Keratinocyte (primary cell): ENCODE results near the gene KANSL1. TPM values are rescaled to one million over a fixed set of nuclear protein-coding genes. Genes with fewer than 3 reads are reported as not detected.
A peak's percentile ranks its signal among the peaks of the same experiment; 100 is the strongest.

Experiments used
- DNase-seq: peaks from one replicate; pipeline ENCODE4 v3.0.0-alpha.2; 2011; ENCODE audit warnings: low read depth, missing footprints, low spot score
- FAIRE-seq: peaks from 2 replicates; lab custom pipeline; 2011; peaks lifted over from hg19 to GRCh38; lab: Jason Lieb, UNC
- H2AFZ ChIP-seq: 2 replicates; pipeline ENCODE4 v1.6.0; 2012; ENCODE audit warnings: low read length, control low read depth, inconsistent platforms; ENCODE audit not compliant: control insufficient read depth
- H3K27ac ChIP-seq: 2 replicates; pipeline ENCODE4 v1.5.1; 2011; ENCODE audit warnings: low read length; ENCODE audit not compliant: control insufficient read depth, insufficient read depth
- H3K27me3 ChIP-seq: 3 replicates; pipeline ENCODE4 v1.6.0; 2011; ENCODE audit warnings: low read length; ENCODE audit not compliant: control insufficient read depth, insufficient read depth; ENCODE audit errors: extremely low read depth
- H3K36me3 ChIP-seq, 2 experiments: 2 replicates in 1 of 2; 3 replicates in 1 of 2; pipeline ENCODE4 v1.5.1; 2011; ENCODE audit warnings: low read length in 2 of 2, mild to moderate bottlenecking in 1 of 2; ENCODE audit not compliant: control insufficient read depth in 2 of 2, insufficient read depth in 2 of 2; ENCODE audit errors: extremely low read depth in 1 of 2
- H3K4me1 ChIP-seq: 3 replicates; pipeline ENCODE4 v1.5.1; 2011; ENCODE audit warnings: low read length; ENCODE audit not compliant: control insufficient read depth, insufficient read depth; ENCODE audit errors: extremely low read depth
- H3K4me2 ChIP-seq: 3 replicates; pipeline ENCODE4 v1.6.0; 2011; ENCODE audit warnings: low read depth, low read length; ENCODE audit not compliant: control insufficient read depth, insufficient read depth; ENCODE audit errors: extremely low read depth
- H3K4me3 ChIP-seq, 3 experiments: fragments of 200-600 bp in 1 of 3; sonication (generic) in 1 of 3; 2 replicates in 2 of 3; 3 replicates in 1 of 3; pipeline ENCODE4 v1.5.1; 2011 to 2016; ENCODE audit warnings: low read length in 3 of 3, mild to moderate bottlenecking in 3 of 3, control low read depth in 2 of 3, inconsistent platforms in 1 of 3, low read depth in 1 of 3, mixed read lengths in 1 of 3, mixed run types in 1 of 3, moderate library complexity in 1 of 3; ENCODE audit not compliant: control insufficient read depth in 2 of 3, insufficient read depth in 2 of 3; ENCODE audit errors: extremely low read depth in 1 of 3
- H3K79me2 ChIP-seq: 2 replicates; pipeline ENCODE4 v1.6.0; 2012; ENCODE audit warnings: low read length; ENCODE audit not compliant: control insufficient read depth, insufficient read depth
- H3K9ac ChIP-seq: 3 replicates; pipeline ENCODE4 v1.6.0; 2011; ENCODE audit warnings: low read length; ENCODE audit not compliant: control insufficient read depth, insufficient read depth; ENCODE audit errors: extremely low read depth
- H3K9me1 ChIP-seq: 3 replicates; pipeline ENCODE4 v1.6.0; 2011; ENCODE audit warnings: low read length; ENCODE audit not compliant: control insufficient read depth, insufficient read depth; ENCODE audit errors: extremely low read depth
- H3K9me3 ChIP-seq: 2 replicates; pipeline ENCODE4 v1.5.1; 2012; ENCODE audit warnings: low read depth, low read length; ENCODE audit not compliant: control insufficient read depth
- H4K20me1 ChIP-seq: 3 replicates; pipeline ENCODE4 v1.6.0; 2011; ENCODE audit warnings: low read length; ENCODE audit not compliant: control insufficient read depth, insufficient read depth; ENCODE audit errors: extremely low read depth
- CTCF ChIP-seq, 3 experiments: IDR thresholded peaks in 1 of 3; conservative IDR thresholded peaks in 1 of 3; optimal IDR thresholded peaks in 1 of 3; 2 replicates in 2 of 3; 3 replicates in 1 of 3; pipeline versions ENCODE3 to v1.5.1; 2011; ENCODE audit warnings: low read length in 3 of 3, mild to moderate bottlenecking in 3 of 3, moderate library complexity in 2 of 3, control low read depth in 1 of 3, inconsistent platforms in 1 of 3; ENCODE audit not compliant: insufficient read depth in 2 of 3; ENCODE audit errors: extremely low read depth in 1 of 3
- EZH2 ChIP-seq: IDR thresholded peaks from one replicate; pipeline ENCODE4 v1.6.1; 2012; ENCODE audit warnings: inconsistent platforms, mild to moderate bottlenecking, low read length, moderate library complexity
- dilution Hi-C: fragments of 300-500 bp; cut with MboI; formaldehyde crosslinking; loops from one replicate; pipeline ENCODE4 v1.7.0; 2020; ENCODE audit warnings: low sequenced_read_pairs; ENCODE audit not compliant: extremely low pct_ligation_motif_present
- polyA plus RNA-seq, 5 experiments: library from polyadenylated mRNA; depleted of rRNA in 3 of 5; stranded (reverse) in 3 of 5; stranded (forward) in 1 of 5; unstranded in 1 of 5; fragments of >200 nt; gene quantifications; 1 replicate in 1 of 5; 2 replicates in 3 of 5; 3 replicates in 1 of 5; pipeline versions ENCODE4 v1.2.1 to v1.2.3, GENCODE V29; 2011 to 2012; ENCODE audit warnings: missing spikeins in 2 of 5, low read depth in 1 of 5, low replicate concordance in 1 of 5

Gene KANSL1
- polyA plus RNA-seq, 1 donor (not counting 4 experiments of a cell fraction or from before 2014, with no cell fraction given), result 17.6 TPM

DNA sequence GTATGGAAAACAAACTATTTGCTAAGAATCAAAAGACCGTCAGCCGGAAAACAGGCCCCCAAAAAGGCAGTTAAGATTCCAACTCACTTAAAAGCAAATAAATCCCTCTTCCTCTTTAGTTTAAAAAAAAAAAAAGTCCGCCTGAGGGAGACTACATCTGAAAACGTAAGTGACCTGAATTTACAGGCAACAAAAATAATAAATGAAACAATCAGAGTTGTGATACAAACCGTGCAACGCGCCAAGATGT is 1.1 kb downstream of the KANSL1 start:
- H3K79me2 ChIP-seq, result peaks cover 81% of the 10 kb centered on the region
- peak overlapping the region; percentile 98 for H3K4me2 ChIP-seq
- H3K27me3 ChIP-seq, result no peaks in the 10 kb centered on the region
- H3K9me1 ChIP-seq, result peaks cover 6% of the 10 kb centered on the region
- no peak for DNase-seq
- peaks cover 27% of the 10 kb centered on the region for H4K20me1 ChIP-seq
- dilution Hi-C loops, result no loop called here
- TF ChIP-seq CTCF (optimal IDR thresholded peaks at IDR 0.05 in 1 of 3, IDR thresholded peaks at IDR 0.05 in 1 of 3, conservative IDR thresholded peaks at IDR 0.05 in 1 of 3; ENCODE audit: extremely low read depth in 1 of 3, insufficient read depth in 2 of 3, low read length in 3 of 3), result no peak
- TF ChIP-seq EZH2, result no peak
- no peak overlapping the region for H2AFZ ChIP-seq
- H3K9me3 ChIP-seq, result no peaks in the 10 kb centered on the region
- peaks cover 29% of the 10 kb centered on the region for H3K4me1 ChIP-seq
- FAIRE-seq, result no peak
- peak overlapping the region; percentile 99 for H3K27ac ChIP-seq
- H3K4me3 ChIP-seq, result peak overlapping the region; percentile 65 to 99 (median 98)
- H3K9ac ChIP-seq, result peak overlapping the region; percentile 99
- peaks cover 3 to 8% of the 10 kb centered on the region in 2 experiments for H3K36me3 ChIP-seq

GRCh38 chr17:46191322-46192188 is 1.7 kb downstream of the KANSL1 start:
- peak overlapping the region; percentile 99 for H3K27ac ChIP-seq
- TF ChIP-seq CTCF (optimal IDR thresholded peaks at IDR 0.05 in 1 of 3, IDR thresholded peaks at IDR 0.05 in 1 of 3, conservative IDR thresholded peaks at IDR 0.05 in 1 of 3; ENCODE audit: extremely low read depth in 1 of 3, insufficient read depth in 2 of 3, low read length in 3 of 3) (no peak), EZH2 (no peak)
- H3K4me2 ChIP-seq, result peak overlapping the region; percentile 98
- no peak overlapping the region for H2AFZ ChIP-seq
- peak overlapping the region; percentile 99 for H3K9ac ChIP-seq
- DNase-seq (no peak), FAIRE-seq (no peak)
- peaks cover 83% of the 10 kb centered on the region for H3K79me2 ChIP-seq
- no peaks in the 10 kb centered on the region for H3K27me3 ChIP-seq
- no peaks in the 10 kb centered on the region for H3K9me3 ChIP-seq
- H4K20me1 ChIP-seq, result peaks cover 28% of the 10 kb centered on the region
- dilution Hi-C loops, result no loop called here
- H3K9me1 ChIP-seq, result peaks cover 6% of the 10 kb centered on the region
- H3K4me3 ChIP-seq, result peak overlapping the region; percentile 65 to 99 (median 98)
- peaks cover 34% of the 10 kb centered on the region for H3K4me1 ChIP-seq
- peaks cover 1 to 6% of the 10 kb centered on the region in 2 experiments for H3K36me3 ChIP-seq
